Large intestine (tissue), 3 donors: Measurements from ENCODE around the gene PPM1M. TPM values are rescaled to one million over a fixed set of nuclear protein-coding genes. Genes with fewer than 3 reads are reported as not detected.

ENCODE experiments used
- DNase-seq, 2 donors: peaks; one replicate each; pipeline versions ENCODE4 v3.0.0 to v3.0.0-alpha.2; 2013
- H3K27ac ChIP-seq: one replicate; pipeline ENCODE4 v1.5.1; 2013; ENCODE audit warnings: low read length
- H3K27me3 ChIP-seq: 2 replicates; pipeline ENCODE4 v1.6.1; 2013; ENCODE audit warnings: low read length; ENCODE audit not compliant: control insufficient read depth, insufficient read depth
- H3K36me3 ChIP-seq: 2 replicates; pipeline ENCODE4 v1.6.1; 2013; ENCODE audit warnings: low read length; ENCODE audit not compliant: control insufficient read depth, insufficient read depth
- H3K4me1 ChIP-seq: one replicate; pipeline ENCODE4 v1.6.1; 2013; ENCODE audit warnings: low read length; ENCODE audit not compliant: control insufficient read depth, insufficient read depth
- H3K4me3 ChIP-seq: one replicate; pipeline ENCODE4 v1.5.1; 2013; ENCODE audit warnings: low read length
- H3K9me3 ChIP-seq: one replicate; pipeline ENCODE4 v1.6.1; 2013; ENCODE audit warnings: mild to moderate bottlenecking, low read depth, low read length, moderate library complexity; ENCODE audit not compliant: control insufficient read depth
- WGBS: methylation state at CpG from one replicate; pipeline ENCODE4 v1.1.5; 2013; ENCODE audit warnings: low lambda C conversion rate; ENCODE audit not compliant: insufficient coverage; 5-methylcytosine and 5-hydroxymethylcytosine counted together
- polyA plus RNA-seq: library from polyadenylated mRNA; unstranded; fragments of 120-200 nt; gene quantifications from one replicate; pipeline ENCODE4 v1.2.1, GENCODE V29; 2013

Gene PPM1M
- polyA plus RNA-seq, 1 donor = 11.0 TPM

GRCh38 chr3:52216585-52217408 lies 28.8 kb upstream of the PPM1M start:
- Histone ChIP-seq H3K4me1 (peaks cover 24% of the 10 kb centered on the region), H3K27me3 (no peaks in the 10 kb centered on the region), H3K36me3 (peaks cover 38% of the 10 kb centered on the region), H3K4me3 (no peak overlapping the region), H3K27ac (peak overlapping the region; percentile 31), H3K9me3 (peaks cover 3% of the 10 kb centered on the region)
- DNase-seq = peak in 1 of 2 donors; percentile 77
- WGBS = 48% methylated on average over 4 of the region's 13 CpGs

GRCh38 chr3:52217409-52217805 lies 28.2 kb upstream of the PPM1M start:
- peaks cover 3% of the 10 kb centered on the region for H3K9me3 ChIP-seq
- no peak for DNase-seq
- peak overlapping the region; percentile 8 for H3K27ac ChIP-seq
- WGBS = no CpG with 5 or more reads among the region's 10 CpGs
- no peak overlapping the region for H3K4me3 ChIP-seq
- H3K27me3 ChIP-seq = no peaks in the 10 kb centered on the region
- H3K4me1 ChIP-seq = peaks cover 19% of the 10 kb centered on the region
- H3K36me3 ChIP-seq = peaks cover 32% of the 10 kb centered on the region

GRCh38 chr3:52218026-52218425 lies 27.5 kb upstream of the PPM1M start:
- no peak overlapping the region for H3K27ac ChIP-seq
- 100% methylated on average over 1 of the region's 3 CpGs for WGBS

GRCh38 chr3:52218454-52218853 lies 27.1 kb upstream of the PPM1M start:
- peaks cover 3% of the 10 kb centered on the region for H3K9me3 ChIP-seq
- no CpG with 5 or more reads among the region's 12 CpGs for WGBS
- peaks cover 13% of the 10 kb centered on the region for H3K4me1 ChIP-seq
- peaks cover 23% of the 10 kb centered on the region for H3K36me3 ChIP-seq
- no peak for DNase-seq
- no peak overlapping the region for H3K4me3 ChIP-seq
- no peaks in the 10 kb centered on the region for H3K27me3 ChIP-seq
- H3K27ac ChIP-seq = no peak overlapping the region

More at GRCh38 chr3:52218026-52218425, 27.5 kb upstream of the PPM1M start:
- Histone ChIP-seq H3K36me3 (peaks cover 26% of the 10 kb centered on the region), H3K27me3 (no peaks in the 10 kb centered on the region), H3K4me1 (peaks cover 14% of the 10 kb centered on the region), H3K4me3 (no peak overlapping the region), H3K9me3 (peaks cover 3% of the 10 kb centered on the region)
- peak in 1 of 2 donors; percentile 30 for DNase-seq

GRCh38 chr3:52218937-52219650 lies 26.5 kb upstream of the PPM1M start:
- peaks cover 13% of the 10 kb centered on the region for H3K4me1 ChIP-seq
- peaks cover 17% of the 10 kb centered on the region for H3K36me3 ChIP-seq
- H3K4me3 ChIP-seq = no peak overlapping the region
- peaks cover 3% of the 10 kb centered on the region for H3K9me3 ChIP-seq
- DNase-seq = no peak
- no CpG with 5 or more reads among the region's 6 CpGs for WGBS
- no peaks in the 10 kb centered on the region for H3K27me3 ChIP-seq
- no peak overlapping the region for H3K27ac ChIP-seq

GRCh38 chr3:52220380-52221026 lies 25.1 kb upstream of the PPM1M start:
- H3K36me3 ChIP-seq = peaks cover 3% of the 10 kb centered on the region
- DNase-seq = peak; percentile 56 to 58
- no peak overlapping the region for H3K27ac ChIP-seq
- no peak overlapping the region for H3K4me3 ChIP-seq
- H3K9me3 ChIP-seq = peaks cover 3% of the 10 kb centered on the region
- peaks cover 14% of the 10 kb centered on the region for H3K4me1 ChIP-seq
- H3K27me3 ChIP-seq = no peaks in the 10 kb centered on the region
- WGBS = no CpG with 5 or more reads among the region's 9 CpGs

GRCh38 chr3:52221141-52221562 lies 24.4 kb upstream of the PPM1M start:
- no peak for DNase-seq
- Histone ChIP-seq H3K27ac (no peak overlapping the region), H3K27me3 (no peaks in the 10 kb centered on the region), H3K36me3 (no peaks in the 10 kb centered on the region), H3K4me3 (no peak overlapping the region), H3K4me1 (peaks cover 21% of the 10 kb centered on the region), H3K9me3 (peaks cover 3% of the 10 kb centered on the region)
- 80% methylated on average over 1 of the region's 27 CpGs for WGBS

GRCh38 chr3:52221563-52222318 lies 23.8 kb upstream of the PPM1M start:
- no peak overlapping the region for H3K4me3 ChIP-seq
- no peaks in the 10 kb centered on the region for H3K36me3 ChIP-seq
- H3K27ac ChIP-seq = no peak overlapping the region
- DNase-seq = no peak
- H3K27me3 ChIP-seq = no peaks in the 10 kb centered on the region
- H3K4me1 ChIP-seq = peaks cover 22% of the 10 kb centered on the region
- WGBS = no CpG with 5 or more reads among the region's 34 CpGs
- H3K9me3 ChIP-seq = peaks cover 3% of the 10 kb centered on the region

- Histone ChIP-seq H3K36me3 (peaks cover 1% of the 10 kb centered on the region), H3K4me3 (no peak overlapping the region), H3K27me3 (no peaks in the 10 kb centered on the region), H3K27ac (no peak overlapping the region), H3K9me3 (peaks cover 3% of the 10 kb centered on the region), H3K4me1 (peaks cover 17% of the 10 kb centered on the region)
- WGBS = no CpG with 5 or more reads among the region's 41 CpGs
- DNase-seq = no peak
These were observed 23.0 kb upstream of the PPM1M start for GRCh38 chr3:52222319-52223221.
